Endothelial cell (in vitro differentiated cells): ENCODE measurements around the gene RSPH10B2. TPM values are rescaled to one million over a fixed set of nuclear protein-coding genes. Genes with fewer than 3 reads are reported as not detected.
"Not testable (repeated sequence)": the region's sequence is repeated elsewhere in the genome, so short reads cannot be mapped to it uniquely, and the experiment has no call there.

ENCODE experiments used
- DNase-seq: peaks from one replicate; pipeline ENCODE4 v3.0.0; 2021; ENCODE audit warnings: low spot score
- H3K27ac Mint-ChIP-seq: one replicate; pipeline ENCODE4 v1.8.0; 2021; ENCODE audit warnings: mixed read lengths, inconsistent platforms; ENCODE audit not compliant: unreplicated experiment
- H3K27me3 Mint-ChIP-seq: one replicate; pipeline ENCODE4 v1.8.0; 2021; ENCODE audit warnings: mild to moderate bottlenecking, moderate library complexity, mixed read lengths, inconsistent platforms; ENCODE audit not compliant: unreplicated experiment
- H3K36me3 Mint-ChIP-seq: one replicate; pipeline ENCODE4 v1.8.0; 2021; ENCODE audit warnings: mild to moderate bottlenecking, low read depth, mixed read lengths, inconsistent platforms; ENCODE audit not compliant: unreplicated experiment
- H3K4me1 Mint-ChIP-seq: one replicate; pipeline ENCODE4 v1.8.0; 2021; ENCODE audit warnings: mild to moderate bottlenecking, mixed read lengths, inconsistent platforms; ENCODE audit not compliant: unreplicated experiment
- H3K4me3 Mint-ChIP-seq: one replicate; pipeline ENCODE4 v1.8.0; 2021; ENCODE audit warnings: mild to moderate bottlenecking, mixed read lengths, inconsistent platforms; ENCODE audit not compliant: unreplicated experiment
- H3K9me3 Mint-ChIP-seq: one replicate; pipeline ENCODE4 v1.8.0; 2021; ENCODE audit warnings: mixed read lengths, inconsistent platforms; ENCODE audit not compliant: unreplicated experiment
- total RNA-seq: library from RNA; stranded (reverse); fragmentation: NEBNext Ultra II Directional; extraction: Animal tissue kit (Norgen Biotek cat#: 25700); gene quantifications from one replicate; pipeline ENCODE4 v1.2.1, GENCODE V29; 2021; ENCODE audit not compliant: unreplicated experiment

RSPH10B2 gene
- total RNA-seq, 1 donor from 2014 or later, result 0.51 TPM

GRCh38 chr7:6794276-6794675, 40.4 kb downstream of the RSPH10B2 start:
- H3K27me3 Mint-ChIP-seq, H3K4me3 Mint-ChIP-seq, H3K36me3 Mint-ChIP-seq, H3K27ac Mint-ChIP-seq, H3K9me3 Mint-ChIP-seq, DNase-seq, H3K4me1 Mint-ChIP-seq: not testable (repeated sequence)

DNA sequence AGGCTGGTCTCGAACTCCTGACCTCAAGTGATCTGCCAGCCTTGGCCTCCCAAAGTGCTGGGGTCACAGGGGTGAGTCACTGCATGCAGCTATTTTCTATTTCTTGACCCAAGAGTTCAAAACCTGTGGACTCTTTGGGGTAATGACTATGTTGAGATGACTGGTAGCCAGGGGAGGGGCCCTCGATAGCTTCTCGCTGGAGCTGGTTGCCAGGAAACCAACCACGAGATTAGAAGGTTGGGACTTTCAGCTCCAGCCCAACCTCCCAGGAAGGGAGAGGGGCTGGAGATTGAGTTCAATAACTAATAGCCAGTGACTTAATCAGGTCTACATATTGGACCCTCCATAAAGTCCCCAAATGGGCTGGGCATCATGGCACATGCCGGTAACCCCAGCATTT, 43.3 kb downstream of the RSPH10B2 start:
- H3K4me1 Mint-ChIP-seq, H3K27ac Mint-ChIP-seq: not testable (repeated sequence)

DNA sequence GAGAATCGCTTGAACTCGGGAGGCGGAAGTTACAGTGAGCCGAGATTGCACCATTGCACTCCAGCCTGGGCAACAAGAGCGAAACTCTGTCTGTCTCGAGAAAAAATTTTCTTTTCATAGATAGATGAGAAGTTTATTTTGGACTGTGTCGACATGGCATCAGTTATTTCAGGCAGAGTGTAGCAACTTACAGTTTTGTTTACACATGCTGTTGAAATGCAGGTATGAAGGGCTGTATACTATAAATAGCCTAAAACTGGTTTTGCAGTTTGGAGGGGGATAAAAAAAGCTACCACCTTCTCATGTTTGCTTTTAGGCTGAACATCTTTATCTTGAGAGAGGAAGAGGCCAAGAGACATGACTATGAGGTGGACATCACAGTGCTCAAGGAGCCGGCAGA, 44.1 kb downstream of the RSPH10B2 start:
- H3K27ac Mint-ChIP-seq, H3K4me3 Mint-ChIP-seq, H3K36me3 Mint-ChIP-seq, H3K4me1 Mint-ChIP-seq, H3K27me3 Mint-ChIP-seq, DNase-seq, H3K9me3 Mint-ChIP-seq: not testable (repeated sequence)

More for the DNA sequence above, 43.3 kb downstream of the RSPH10B2 start:
- DNase-seq, H3K27me3 Mint-ChIP-seq, H3K9me3 Mint-ChIP-seq, H3K36me3 Mint-ChIP-seq, H3K4me3 Mint-ChIP-seq: not testable (repeated sequence)

- H3K27me3 Mint-ChIP-seq, H3K4me3 Mint-ChIP-seq, H3K4me1 Mint-ChIP-seq, H3K27ac Mint-ChIP-seq, H3K36me3 Mint-ChIP-seq, DNase-seq, H3K9me3 Mint-ChIP-seq: not testable (repeated sequence)
These were observed 46.0 kb downstream of the RSPH10B2 start for GRCh38 chr7:6799887-6800286.

- not testable (repeated sequence) for H3K4me3 Mint-ChIP-seq, H3K4me1 Mint-ChIP-seq, H3K27me3 Mint-ChIP-seq, H3K9me3 Mint-ChIP-seq, DNase-seq, H3K36me3 Mint-ChIP-seq, H3K27ac Mint-ChIP-seq
These were observed 46.4 kb downstream of the RSPH10B2 start for GRCh38 chr7:6800331-6800730.

DNA sequence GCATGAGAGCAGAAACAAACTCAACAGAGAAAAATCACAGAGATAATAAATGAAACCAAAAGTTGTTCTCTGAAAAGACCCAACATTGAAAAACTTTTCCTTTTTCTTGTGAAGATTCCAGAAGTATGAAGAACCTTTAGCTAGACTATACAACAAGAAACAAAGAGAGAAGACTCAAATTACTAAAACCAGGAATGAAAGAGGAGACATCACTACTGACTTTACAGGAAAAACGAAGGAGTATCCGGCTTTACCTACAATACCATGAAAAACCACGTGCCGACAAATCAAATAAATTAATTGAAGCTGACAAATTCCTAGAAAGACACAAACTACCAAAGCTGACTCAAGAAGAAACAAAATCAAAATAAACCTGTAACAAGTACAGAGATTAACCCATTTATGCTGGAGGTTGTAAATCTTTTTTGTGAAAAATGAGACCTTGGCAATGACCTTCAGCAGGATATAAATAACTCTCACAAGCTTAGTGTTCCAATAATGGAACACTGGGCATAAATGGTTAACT, 53.6 kb downstream of the RSPH10B2 start:
- not testable (repeated sequence) for DNase-seq, H3K27ac Mint-ChIP-seq, H3K36me3 Mint-ChIP-seq, H3K4me1 Mint-ChIP-seq, H3K9me3 Mint-ChIP-seq, H3K27me3 Mint-ChIP-seq, H3K4me3 Mint-ChIP-seq

GRCh38 chr7:6807959-6808358, 54.1 kb downstream of the RSPH10B2 start:
- not testable (repeated sequence) for H3K4me3 Mint-ChIP-seq, H3K9me3 Mint-ChIP-seq, H3K36me3 Mint-ChIP-seq, H3K27me3 Mint-ChIP-seq, H3K27ac Mint-ChIP-seq, H3K4me1 Mint-ChIP-seq, DNase-seq

DNA sequence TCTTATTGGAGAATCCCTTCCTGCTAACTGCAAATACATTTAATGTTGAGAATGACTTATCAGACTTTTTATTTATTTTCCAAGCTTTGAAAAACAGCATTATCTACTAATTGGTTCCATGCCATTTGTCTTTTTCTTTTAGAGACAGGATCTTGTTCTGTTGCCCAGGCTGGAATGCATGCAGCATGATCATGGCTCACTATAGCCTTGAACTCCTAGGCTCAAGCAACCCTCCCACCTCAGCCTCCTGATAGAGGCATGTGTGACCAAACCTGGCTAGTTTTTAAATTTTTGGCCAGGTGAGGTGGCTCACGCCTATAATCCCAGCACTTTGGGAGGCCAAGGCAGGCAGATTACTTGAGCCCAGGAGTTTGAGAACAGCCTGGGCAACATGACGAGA, 59.1 kb downstream of the RSPH10B2 start:
- DNase-seq, H3K9me3 Mint-ChIP-seq, H3K27ac Mint-ChIP-seq, H3K4me1 Mint-ChIP-seq, H3K4me3 Mint-ChIP-seq, H3K36me3 Mint-ChIP-seq, H3K27me3 Mint-ChIP-seq: not testable (repeated sequence)

DNA sequence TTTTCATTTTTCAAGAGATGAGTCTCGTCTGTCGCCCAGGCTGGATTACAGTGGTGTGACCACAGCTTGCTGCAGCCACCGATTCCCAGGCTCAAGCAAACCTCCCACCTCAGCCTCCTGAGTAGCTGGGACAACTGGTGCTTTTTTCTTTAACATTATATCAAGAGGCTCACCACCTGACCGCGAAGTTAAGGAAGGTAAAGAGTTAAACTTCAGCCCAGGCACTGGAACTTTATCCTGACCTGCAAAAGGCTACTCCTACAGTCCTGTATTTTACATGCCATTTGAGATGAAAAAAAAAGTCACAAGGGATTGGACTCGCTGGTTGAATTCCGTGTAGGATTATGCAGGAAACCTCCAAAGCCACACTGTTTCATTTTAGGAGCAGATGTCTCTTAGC, 61.6 kb downstream of the RSPH10B2 start:
- not testable (repeated sequence) for DNase-seq, H3K27ac Mint-ChIP-seq, H3K27me3 Mint-ChIP-seq, H3K4me3 Mint-ChIP-seq, H3K36me3 Mint-ChIP-seq, H3K9me3 Mint-ChIP-seq, H3K4me1 Mint-ChIP-seq

DNA sequence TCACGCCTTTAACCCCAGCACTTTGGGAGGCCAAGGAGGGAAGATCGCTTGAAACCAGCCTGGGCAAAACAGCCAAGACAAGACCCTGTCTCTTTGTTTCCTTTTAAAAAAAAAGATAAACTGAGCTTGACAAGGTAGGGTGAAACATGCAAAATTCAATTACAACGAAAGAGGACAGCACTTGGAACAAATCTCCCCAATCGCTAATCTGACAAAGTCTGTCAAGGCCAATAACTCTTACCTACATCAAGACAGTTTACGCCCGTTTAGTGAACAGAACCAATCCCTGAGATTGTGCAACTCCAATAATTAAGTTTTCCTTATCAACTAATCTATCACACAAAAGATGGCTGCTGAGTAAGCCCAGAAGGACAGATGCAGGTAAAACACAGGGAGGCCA, 67.7 kb downstream of the RSPH10B2 start:
- not testable (repeated sequence) for DNase-seq, H3K27ac Mint-ChIP-seq, H3K36me3 Mint-ChIP-seq, H3K27me3 Mint-ChIP-seq, H3K4me1 Mint-ChIP-seq, H3K4me3 Mint-ChIP-seq, H3K9me3 Mint-ChIP-seq

DNA sequence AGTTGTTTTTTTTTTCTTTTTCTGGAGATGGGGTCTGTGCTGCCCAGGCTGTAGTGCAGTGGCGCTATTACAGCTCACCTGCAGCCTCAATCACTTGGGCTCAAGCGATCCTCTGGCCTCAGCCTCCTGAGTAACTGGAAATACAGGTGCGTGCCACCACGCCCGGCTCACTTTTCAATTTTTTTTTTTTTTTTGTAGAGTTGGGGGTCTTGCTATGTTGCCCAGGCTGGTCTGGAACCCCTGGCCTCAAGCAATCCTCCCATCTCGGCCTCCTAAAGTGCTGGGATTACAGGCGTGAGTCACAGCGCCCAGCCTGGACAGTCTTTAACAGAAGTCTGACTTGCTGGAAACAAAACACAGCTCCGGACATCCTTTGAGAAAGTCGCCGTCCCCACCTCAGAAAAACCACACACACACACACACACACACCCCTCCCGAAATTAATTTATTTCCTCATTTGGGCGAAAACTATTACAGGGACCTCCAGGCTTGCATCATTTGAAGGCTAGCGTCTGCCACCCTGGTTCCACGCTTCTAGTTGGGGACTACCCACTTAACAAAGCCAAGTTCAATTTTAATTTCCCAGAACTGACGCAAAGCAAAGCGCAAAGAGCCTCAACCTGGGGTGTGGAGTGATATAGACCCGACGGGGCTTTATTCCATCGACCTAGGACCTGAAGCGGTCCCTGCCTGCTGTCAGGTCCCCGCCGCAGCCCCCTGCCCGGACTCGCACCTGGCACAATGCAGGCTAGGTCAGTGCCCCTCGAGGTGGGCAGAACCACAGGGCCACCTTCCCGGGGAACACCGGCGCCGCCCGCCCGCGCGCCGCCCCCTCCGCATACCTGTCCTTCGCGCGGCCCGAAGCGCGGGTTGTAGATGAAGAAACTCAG, 71.6 kb downstream of the RSPH10B2 start:
- H3K27ac Mint-ChIP-seq, H3K9me3 Mint-ChIP-seq: not testable (repeated sequence)

GRCh38 chr7:6826151-6826550, 72.2 kb downstream of the RSPH10B2 start, which contains the start of gene CCZ1B:
TSS of gene CCZ1B (minus strand) at chr7:6826275. CDS start at chr7:6826197, 78 bp downstream.
- not testable (repeated sequence) for H3K27me3 Mint-ChIP-seq, H3K4me1 Mint-ChIP-seq, H3K36me3 Mint-ChIP-seq, H3K9me3 Mint-ChIP-seq
- peak; percentile 64 for DNase-seq
- Mint-ChIP-seq H3K27ac (peak within 1 kb of the TSS; percentile 93), H3K4me3 (peak within 1 kb of the TSS; percentile 96)

More for the DNA sequence above, 71.6 kb downstream of the RSPH10B2 start:
- H3K27me3 Mint-ChIP-seq, H3K4me1 Mint-ChIP-seq, DNase-seq, H3K36me3 Mint-ChIP-seq: not testable (repeated sequence)
- H3K4me3 Mint-ChIP-seq, result peak overlapping the region; percentile 92
